SU-DHL-6 (cell line): Measurements from ENCODE around the gene POLR1D.
"Not testable (repeated sequence)": the region's sequence is repeated elsewhere in the genome, so short reads cannot be mapped to it uniquely, and the experiment has no call there.

ENCODE experiments used
- H2AFZ ChIP-seq: fragments of 200-600 bp; sonication (generic); 2 replicates; pipeline ENCODE4 v1.6.1; 2014; ENCODE audit warnings: low read depth, mild to moderate bottlenecking, moderate library complexity, mixed read lengths, antibody characterized with exemption, low read length; ENCODE audit not compliant: severe bottlenecking
- H3F3A ChIP-seq: fragments of 200-600 bp; shearing (Covaris generic); 2 replicates; pipeline ENCODE4 v1.6.0; 2016; ENCODE audit warnings: antibody characterized with exemption, mild to moderate bottlenecking; ENCODE audit not compliant: insufficient read depth
- H3K27ac ChIP-seq: fragments of 200-600 bp; sonication (generic); 2 replicates; pipeline ENCODE4 v1.5.1; 2016; ENCODE audit warnings: low read depth, mild to moderate bottlenecking, low read length, moderate library complexity, mixed read lengths
- H3K27me3 ChIP-seq: fragments of 200-600 bp; sonication (generic), shearing (Covaris generic); 2 replicates; pipeline ENCODE4 v1.6.0; 2014; ENCODE audit warnings: mild to moderate bottlenecking, low read length
- H3K36me3 ChIP-seq: fragments of 200-600 bp; sonication (generic); 2 replicates; pipeline ENCODE4 v1.6.1; 2014; ENCODE audit warnings: mild to moderate bottlenecking, low read length, mixed read lengths
- H3K4me2 ChIP-seq: fragments of 300-600, 200-600 bp; shearing (Covaris generic), sonication (generic); 2 replicates; pipeline ENCODE4 v1.6.0; 2014; ENCODE audit warnings: low read length, low read depth, mild to moderate bottlenecking; ENCODE audit not compliant: poor library complexity, severe bottlenecking
- H3K4me3 ChIP-seq: fragments of 200-600 bp; sonication (generic); 2 replicates; pipeline ENCODE4 v1.5.1; 2014; ENCODE audit warnings: antibody characterized with exemption, low read length, mild to moderate bottlenecking, mixed read lengths; ENCODE audit not compliant: insufficient read depth, poor library complexity, severe bottlenecking
- H3K79me2 ChIP-seq: fragments of 200-600 bp; sonication (generic); 2 replicates; pipeline ENCODE4 v1.6.1; 2014; ENCODE audit warnings: mild to moderate bottlenecking, low read length, moderate library complexity; ENCODE audit not compliant: insufficient read depth
- H3K9ac ChIP-seq: fragments of 200-600 bp; sonication (generic); 2 replicates; pipeline ENCODE4 v1.7.0; 2014; ENCODE audit warnings: mild to moderate bottlenecking, low read length
- H3K9me2 ChIP-seq: fragments of 200-600 bp; sonication (generic); replicated peaks from 2 replicates; pipeline ENCODE4 v1.6.1; 2014; ENCODE audit warnings: low read length; ENCODE audit not compliant: insufficient read depth
- H3K9me3 ChIP-seq: fragments of 200-600 bp; sonication (generic); 2 replicates; pipeline ENCODE4 v1.6.1; 2014; ENCODE audit warnings: low read length, mixed read lengths; ENCODE audit not compliant: insufficient read depth
- H4K20me1 ChIP-seq: fragments of 200-600 bp; sonication (generic); 2 replicates; pipeline ENCODE4 v1.6.1; 2014; ENCODE audit warnings: low read depth, mild to moderate bottlenecking, antibody characterized with exemption, low read length, moderate library complexity, mixed read lengths
- CTCF ChIP-seq: fragments of 200-600 bp; sonication (generic); IDR thresholded peaks from one replicate; pipeline ENCODE4 v1.5.1; 2017; ENCODE audit warnings: antibody characterized with exemption, mild to moderate bottlenecking, low read length, moderate library complexity; ENCODE audit not compliant: insufficient read depth, poor library complexity, severe bottlenecking
- EZH2phosphoT487 ChIP-seq: fragments of 200-600 bp; sonication (generic), shearing (Covaris generic); conservative IDR thresholded peaks from 2 replicates; pipeline ENCODE4 v1.6.1; 2018; ENCODE audit warnings: mild to moderate bottlenecking, antibody characterized with exemption, low read length, moderate library complexity, mixed read lengths

Gene POLR1D

GRCh38 chr13:27628081-27628480 lies 6.4 kb downstream of the POLR1D start:
- Histone ChIP-seq H3K79me2 (peaks cover 97% of the 10 kb centered on the region), H3K27ac (no peak overlapping the region), H3K9me2 (no peaks in the 10 kb centered on the region), H2AFZ (no peak overlapping the region), H4K20me1 (peaks cover 9% of the 10 kb centered on the region; the same call in 1 of the 2 replicates), H3F3A (no peaks in the 10 kb centered on the region), H3K36me3 (peaks cover 16% of the 10 kb centered on the region), H3K27me3 (no peaks in the 10 kb centered on the region), H3K4me3 (no peak overlapping the region), H3K9ac (no peak overlapping the region), H3K4me2 (no peak overlapping the region), H3K9me3 (no peaks in the 10 kb centered on the region)
- TF ChIP-seq CTCF (no peak), EZH2phosphoT487 (no peak)

- H3K4me2 ChIP-seq, H3K27ac ChIP-seq, H3K27me3 ChIP-seq, H3F3A ChIP-seq, H2AFZ ChIP-seq, H4K20me1 ChIP-seq, H3K4me3 ChIP-seq, H3K9ac ChIP-seq, H3K9me3 ChIP-seq, H3K9me2 ChIP-seq, H3K36me3 ChIP-seq: not testable (repeated sequence)
- peaks cover 97% of the 10 kb centered on the region for H3K79me2 ChIP-seq
Observed at GRCh38 chr13:27628766-27629165, 7.1 kb downstream of the POLR1D start.

- no peak overlapping the region for H3K27ac ChIP-seq
- H3K79me2 ChIP-seq: peaks cover 86% of the 10 kb centered on the region
- no peaks in the 10 kb centered on the region for H3K9me3 ChIP-seq
- H3K27me3 ChIP-seq: no peaks in the 10 kb centered on the region
- no peak overlapping the region for H3K9ac ChIP-seq
- peaks cover 4% of the 10 kb centered on the region; the same call in 1 of the 2 replicates for H4K20me1 ChIP-seq
- no peak overlapping the region for H3K4me3 ChIP-seq
- H3K36me3 ChIP-seq: peaks cover 3% of the 10 kb centered on the region; the same call in 1 of the 2 replicates
- H3F3A ChIP-seq: no peaks in the 10 kb centered on the region
- no peak overlapping the region for H2AFZ ChIP-seq
- H3K9me2 ChIP-seq: no peaks in the 10 kb centered on the region
- TF ChIP-seq EZH2phosphoT487: no peak
- no peak for TF ChIP-seq CTCF
- H3K4me2 ChIP-seq: no peak overlapping the region
Observed at GRCh38 chr13:27631156-27631555, 9.5 kb downstream of the POLR1D start.

GRCh38 chr13:27631665-27632064 lies 10.0 kb downstream of the POLR1D start:
- Histone ChIP-seq H3F3A (no peaks in the 10 kb centered on the region), H3K9me2 (no peaks in the 10 kb centered on the region), H3K9me3 (no peaks in the 10 kb centered on the region), H3K9ac (no peak overlapping the region), H4K20me1 (peaks cover 4% of the 10 kb centered on the region; the same call in 1 of the 2 replicates), H3K27ac (no peak overlapping the region), H3K36me3 (peaks cover 3% of the 10 kb centered on the region; the same call in 1 of the 2 replicates), H2AFZ (no peak overlapping the region), H3K27me3 (no peaks in the 10 kb centered on the region), H3K4me3 (no peak overlapping the region), H3K79me2 (peaks cover 85% of the 10 kb centered on the region), H3K4me2 (no peak overlapping the region)
- no peak for TF ChIP-seq CTCF
- TF ChIP-seq EZH2phosphoT487: no peak
